ENCODE data around the gene AUTS2.

GRCh38 chr7:70076325-70076724 lies 478.1 kb downstream of the AUTS2 start:
- TF ChIP-seq CTCF (conservative IDR thresholded peaks at IDR 0.05; ENCODE audit: low read depth, low read length) (no peak), EZH2 (IDR thresholded peaks at IDR 0.05; ENCODE audit: borderline replicate concordance, low read depth, low read length, poor library complexity, severe bottlenecking) (no peak)

Data from A673 (cell line).